Kasumi-1 (cell line): Measurements from ENCODE around the gene UEVLD.

ENCODE experiments used
- DNase-seq, 2 experiments: peaks; one replicate each; lab custom pipeline; 2025; lab: John Stamatoyannopoulos, UW

The UEVLD gene

DNA sequence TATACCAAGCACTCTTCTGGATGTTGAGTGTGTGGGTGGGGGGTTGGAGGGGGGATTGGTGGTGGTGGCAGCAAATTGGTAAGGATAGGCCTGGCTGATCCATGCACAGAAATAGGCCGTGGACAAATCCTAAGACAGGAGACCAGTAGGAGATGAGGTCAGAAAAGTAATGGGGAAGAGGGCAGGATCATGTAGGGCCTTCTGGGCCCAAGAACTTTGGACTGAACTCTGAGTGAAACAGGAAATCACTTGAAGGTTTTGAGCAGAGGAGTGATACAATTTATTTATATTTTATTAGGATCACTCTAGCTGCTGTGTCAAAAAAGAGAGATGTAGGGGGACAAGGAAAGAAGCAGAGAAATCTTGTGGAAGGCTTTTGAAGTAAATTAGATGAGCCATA lies 90.5 kb downstream of the UEVLD start:
- no peak for DNase-seq

DNA sequence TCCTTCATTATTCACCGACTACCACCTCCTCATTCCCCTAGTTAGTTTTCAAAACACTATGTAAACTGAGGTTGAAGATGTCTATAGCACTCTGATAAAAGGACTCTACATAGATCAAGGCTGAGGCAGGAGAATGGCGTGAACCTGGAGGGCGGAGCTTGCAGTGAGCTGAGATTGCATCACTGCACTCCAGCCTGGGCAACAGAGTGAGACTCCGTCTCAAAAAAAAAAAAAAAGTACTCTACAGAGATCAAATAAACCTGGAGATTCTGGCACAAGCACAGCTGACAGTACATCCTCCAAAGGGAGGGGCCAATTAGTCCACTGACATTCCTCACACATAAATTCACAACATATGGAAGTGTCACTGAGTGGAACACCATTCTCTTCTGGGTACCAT lies 92.8 kb downstream of the UEVLD start:
- DNase-seq, result no peak

DNA sequence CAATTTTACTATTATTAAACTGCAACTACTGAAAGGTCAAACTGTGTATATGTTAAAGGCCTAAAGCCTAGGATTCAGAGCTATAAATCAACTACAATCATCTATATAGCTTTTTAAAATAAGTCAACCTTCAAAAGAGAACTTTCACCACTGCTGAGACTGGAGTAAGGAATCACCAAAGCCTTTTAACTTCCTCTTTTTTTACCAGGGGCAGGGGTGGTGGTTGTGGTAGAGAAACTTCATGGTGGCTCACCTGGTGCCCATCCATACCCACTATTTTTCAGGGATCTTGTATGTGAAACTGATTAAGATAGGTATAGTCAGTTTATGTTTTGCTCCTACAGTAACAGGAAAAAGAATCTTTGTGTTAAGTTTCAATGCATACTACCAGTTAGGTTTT lies 93.3 kb downstream of the UEVLD start:
- DNase-seq, result peak; percentile 40 to 46

DNA sequence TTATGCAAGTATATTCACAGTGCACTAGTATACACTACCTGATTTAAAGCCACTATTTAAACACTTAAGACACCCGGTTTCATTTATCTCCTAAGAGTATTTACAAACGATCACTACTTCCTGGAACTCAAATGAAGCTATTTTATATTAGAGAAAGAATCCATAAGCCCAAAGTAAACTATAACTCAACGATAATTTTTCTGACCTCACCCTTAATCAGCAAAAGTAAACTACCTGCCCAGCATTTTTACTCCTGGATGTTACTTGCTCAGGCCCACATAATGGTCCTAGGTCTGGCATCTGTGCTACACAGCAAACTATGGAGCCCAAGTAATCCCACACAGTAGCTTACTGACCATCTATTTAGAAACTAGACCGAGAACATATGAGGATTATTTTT lies 95.2 kb downstream of the UEVLD start:
- DNase-seq, result no peak

DNA sequence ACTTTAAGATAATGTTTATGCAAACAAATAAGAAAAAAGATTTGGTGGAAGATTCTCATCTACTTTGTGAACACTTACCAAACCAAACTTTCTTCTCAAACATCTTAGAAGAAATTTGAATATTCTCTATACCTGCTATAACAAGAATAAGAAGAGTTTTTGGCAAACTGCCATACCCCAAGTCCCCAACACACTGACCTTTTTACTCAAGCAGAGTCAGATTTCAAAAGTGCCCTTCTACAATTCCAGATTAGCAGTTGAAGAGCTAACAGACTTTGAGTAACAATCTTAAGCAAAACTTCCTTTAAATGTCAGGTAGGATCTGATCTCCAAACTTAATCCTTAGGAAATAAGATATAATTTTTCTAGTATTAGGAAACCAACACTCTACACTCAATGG lies 95.6 kb downstream of the UEVLD start:
- no peak for DNase-seq

DNA sequence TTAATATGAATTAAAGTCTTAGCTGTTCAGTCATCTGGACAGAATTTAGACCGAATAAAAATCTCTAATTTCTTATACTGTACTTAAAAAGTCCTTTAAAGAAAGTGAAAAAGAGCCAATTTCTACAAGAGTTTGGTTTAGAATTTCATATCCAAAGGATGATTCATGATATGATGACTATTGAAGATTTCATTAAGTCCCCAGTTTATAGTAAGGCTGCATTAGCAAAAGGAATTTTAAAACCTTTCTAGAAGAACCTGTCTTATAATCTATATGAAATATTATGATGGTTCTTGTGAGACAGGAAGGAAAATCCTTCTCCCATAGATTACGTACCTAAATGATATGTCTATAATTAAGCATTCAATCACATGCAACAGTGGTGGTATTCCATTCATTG lies 96.6 kb downstream of the UEVLD start:
- no peak for DNase-seq

DNA sequence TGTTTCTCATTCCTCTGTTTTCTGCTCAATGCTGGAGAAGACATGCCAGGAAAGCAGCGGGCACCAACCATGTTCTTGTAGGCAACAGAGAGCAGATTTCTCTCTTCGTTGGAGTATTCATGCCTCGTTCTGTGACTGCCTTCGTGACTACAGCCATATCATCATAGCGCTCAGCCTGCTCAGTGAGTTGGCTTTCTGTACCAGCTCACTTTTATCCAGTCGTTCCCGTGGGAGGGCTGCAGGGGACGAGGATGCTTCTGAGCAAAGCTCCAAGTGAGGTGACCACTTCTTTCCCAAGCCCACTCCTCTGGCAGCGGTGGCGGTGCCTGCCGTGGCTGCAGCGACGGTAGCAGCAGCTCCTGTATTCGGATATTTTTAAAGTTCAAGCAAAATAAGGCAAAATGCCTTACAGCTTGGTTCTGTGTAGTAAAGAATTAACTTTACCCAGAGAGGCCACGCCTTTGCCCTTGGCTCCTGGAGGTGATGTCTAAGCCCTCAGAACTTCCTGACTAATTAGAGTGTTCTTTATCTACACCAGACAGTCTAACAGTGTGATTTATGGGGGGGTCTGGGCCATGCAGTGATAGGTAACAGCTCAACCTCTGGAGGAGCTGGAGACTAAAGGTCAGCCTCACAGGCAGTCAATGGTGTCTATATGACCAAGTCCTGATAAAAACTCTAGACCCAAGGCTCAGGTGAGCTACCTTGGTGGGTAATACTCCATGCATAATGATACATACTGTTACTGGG lies 97.6 kb downstream of the UEVLD start:
- DNase-seq, result no peak

DNA sequence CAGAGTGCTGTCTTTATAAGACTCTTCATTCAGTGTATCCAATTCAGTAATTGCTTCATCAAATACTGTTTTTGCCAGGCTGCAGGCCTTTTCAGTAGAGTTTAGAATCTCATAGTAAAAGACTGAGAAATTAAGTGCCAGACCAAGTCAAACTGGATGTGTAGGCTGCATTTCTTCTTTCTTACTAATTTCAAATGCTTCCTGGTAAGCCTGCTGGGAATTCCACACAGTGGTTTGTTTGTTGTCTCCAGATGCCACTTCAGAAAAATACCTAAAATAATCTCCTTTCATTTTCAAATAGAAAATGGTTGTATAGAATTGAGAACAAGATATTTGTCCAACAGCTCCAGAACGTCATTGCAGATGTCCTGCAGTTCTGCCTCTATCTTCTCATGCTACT lies 98.2 kb downstream of the UEVLD start:
- no peak for DNase-seq

DNA sequence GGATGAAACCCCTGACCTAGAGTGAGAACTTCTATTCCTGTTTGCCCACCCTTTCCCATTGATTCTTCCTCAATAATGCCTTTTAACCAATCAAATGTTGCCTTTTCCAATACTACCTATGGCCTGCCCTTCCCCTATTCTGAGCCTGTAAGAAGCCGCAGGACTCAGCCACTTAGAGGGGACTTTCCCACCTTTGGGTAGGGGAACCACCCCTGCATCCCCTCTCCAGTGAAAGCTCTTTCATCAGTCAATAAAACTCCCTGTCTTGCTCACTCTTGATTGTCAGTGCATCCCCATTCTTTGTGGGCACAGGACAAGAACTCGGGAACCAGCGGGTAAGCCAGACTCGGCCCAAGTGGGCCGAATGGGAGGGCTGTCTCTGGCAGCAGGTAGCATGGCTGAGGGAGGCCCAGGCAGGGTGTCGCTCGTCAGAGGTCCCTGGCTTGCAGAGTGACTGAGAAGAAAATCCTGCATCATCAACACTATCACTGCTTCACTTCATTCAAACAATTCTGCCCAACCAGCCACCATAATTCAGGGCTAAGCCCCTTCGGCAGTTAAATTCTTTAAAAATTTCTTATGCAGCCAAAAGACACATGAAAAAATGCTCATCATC lies 102.5 kb downstream of the UEVLD start:
- DNase-seq, result no peak
